ENCODE results near the gene METAP1D.
"Not testable (repeated sequence)": the region's sequence is repeated elsewhere in the genome, so short reads cannot be mapped to it uniquely, and the experiment has no call there.

Gene METAP1D

DNA sequence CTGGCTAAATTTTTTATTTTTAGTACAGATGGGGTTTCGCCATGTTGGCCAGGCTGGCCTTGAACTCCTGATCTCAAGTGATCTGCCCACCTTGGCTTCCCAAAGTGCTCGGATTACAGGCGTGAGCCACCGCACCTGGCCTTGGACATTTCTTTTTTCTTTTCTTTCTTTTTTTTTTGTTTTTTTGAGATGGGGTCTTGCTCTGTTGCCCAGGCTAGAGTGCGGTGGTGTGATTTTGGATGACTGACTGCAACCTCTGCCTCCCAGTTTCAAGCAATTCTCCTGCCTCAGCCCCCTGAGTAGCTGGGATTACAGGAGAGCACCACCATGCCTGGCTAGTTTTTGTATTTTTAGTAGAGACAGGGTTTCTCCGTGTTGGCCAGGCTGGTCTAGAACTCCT lies 114.4 kb downstream of the METAP1D start:
- not testable (repeated sequence) for DNase-seq (ENCODE audit: extremely low spot score, insufficient read length, low read depth); FAIRE-seq

DNA sequence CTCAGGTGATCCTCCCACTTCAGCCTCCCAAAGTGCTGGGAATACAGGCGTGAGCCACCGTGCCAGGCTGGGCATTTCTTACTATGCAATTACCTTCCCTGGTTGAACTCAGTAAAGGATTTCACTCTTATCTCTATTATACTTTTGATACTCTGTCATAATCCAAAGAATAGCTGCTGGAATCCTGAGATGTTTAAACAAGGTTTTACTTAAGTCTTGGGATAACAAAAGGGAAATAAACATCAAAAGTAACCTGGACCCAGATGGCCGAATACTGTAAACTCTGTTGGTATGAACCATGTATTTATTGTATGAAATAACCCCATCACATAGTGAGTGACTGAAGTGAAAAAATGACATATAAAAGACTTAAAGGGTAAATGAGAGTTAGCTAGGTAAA lies 114.8 kb downstream of the METAP1D start:
- FAIRE-seq (no peak), DNase-seq (ENCODE audit: extremely low spot score, insufficient read length, low read depth) (no peak)

DNA sequence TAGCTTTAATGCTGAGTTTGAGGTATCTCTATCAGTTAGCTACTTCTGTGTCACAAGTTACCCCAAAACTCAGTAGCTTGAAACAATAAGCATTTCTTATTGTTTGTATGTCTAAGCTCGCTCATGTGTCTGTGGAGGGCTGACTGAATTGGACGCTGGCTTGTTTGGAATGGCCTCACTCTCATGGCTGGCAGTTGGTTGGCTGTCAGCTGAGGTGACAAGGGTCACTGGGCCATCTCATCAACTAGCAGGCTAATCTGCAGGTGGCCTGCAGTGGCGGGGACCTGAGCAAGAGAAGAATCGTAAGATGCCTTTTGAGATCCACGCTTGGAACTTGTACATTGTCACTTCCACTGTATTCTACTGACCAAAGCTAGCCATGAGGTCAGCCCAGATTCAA lies 116.4 kb downstream of the METAP1D start:
- DNase-seq (ENCODE audit: extremely low spot score, insufficient read length, low read depth), result no peak
- no peak for FAIRE-seq

DNA sequence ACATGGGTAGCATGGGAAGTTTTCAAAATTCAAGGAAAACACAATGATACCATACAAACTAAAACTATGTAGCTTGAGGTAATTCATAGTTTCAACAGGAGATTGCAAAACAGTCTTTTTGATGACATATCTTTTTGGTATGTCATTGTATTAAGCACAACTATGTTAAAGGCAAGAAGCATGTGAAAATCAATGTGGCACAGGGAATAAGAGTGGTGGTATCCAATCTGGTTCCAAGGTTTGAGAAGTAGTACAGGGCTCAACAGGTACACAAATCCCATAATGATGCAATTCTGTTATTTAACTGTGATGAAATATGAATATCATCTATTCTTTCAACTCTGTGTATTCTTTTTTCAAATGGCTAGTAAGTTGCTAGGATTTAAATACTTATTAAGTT lies 119.3 kb downstream of the METAP1D start:
- FAIRE-seq (no peak), DNase-seq (ENCODE audit: extremely low spot score, insufficient read length, low read depth) (no peak)

DNA sequence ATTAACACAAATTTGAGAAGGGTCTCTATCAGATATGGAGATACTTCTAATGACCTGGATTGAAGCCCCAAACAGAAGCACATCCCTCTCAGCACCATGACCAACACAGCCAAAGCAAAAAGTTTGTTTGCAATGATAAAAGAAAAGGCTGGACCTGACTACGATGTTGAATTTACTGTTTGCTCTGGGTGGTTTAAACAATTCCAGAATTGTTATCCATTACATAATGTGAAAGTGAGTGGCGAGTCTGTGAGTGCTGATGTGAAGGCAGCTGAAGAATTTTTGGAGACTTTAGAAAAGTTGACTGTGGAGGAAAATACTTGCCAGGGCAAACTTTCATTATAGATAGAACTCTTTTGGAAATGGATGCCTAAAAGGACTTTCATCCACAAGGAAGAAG lies 120.4 kb downstream of the METAP1D start:
- FAIRE-seq (no peak), DNase-seq (ENCODE audit: extremely low spot score, insufficient read length, low read depth) (no peak)

DNA sequence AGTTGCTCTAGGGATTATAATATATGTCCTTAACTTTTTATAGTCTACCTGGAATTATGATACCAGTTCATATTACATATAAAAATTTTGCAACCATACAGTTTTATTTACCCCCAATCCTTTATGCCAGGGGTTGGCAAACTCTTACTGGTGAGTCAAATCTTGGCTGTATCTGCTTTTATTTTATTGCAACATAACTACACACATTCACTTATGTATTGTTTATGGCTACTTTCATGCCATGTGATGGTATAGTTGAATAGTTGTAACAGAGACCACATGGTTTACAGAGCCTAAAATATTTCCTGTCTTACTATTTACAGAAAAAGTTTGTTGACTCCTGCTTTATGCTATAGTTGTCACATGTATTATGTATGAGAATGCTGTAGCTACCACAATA lies 128.7 kb downstream of the METAP1D start:
- no peak for FAIRE-seq

DNA sequence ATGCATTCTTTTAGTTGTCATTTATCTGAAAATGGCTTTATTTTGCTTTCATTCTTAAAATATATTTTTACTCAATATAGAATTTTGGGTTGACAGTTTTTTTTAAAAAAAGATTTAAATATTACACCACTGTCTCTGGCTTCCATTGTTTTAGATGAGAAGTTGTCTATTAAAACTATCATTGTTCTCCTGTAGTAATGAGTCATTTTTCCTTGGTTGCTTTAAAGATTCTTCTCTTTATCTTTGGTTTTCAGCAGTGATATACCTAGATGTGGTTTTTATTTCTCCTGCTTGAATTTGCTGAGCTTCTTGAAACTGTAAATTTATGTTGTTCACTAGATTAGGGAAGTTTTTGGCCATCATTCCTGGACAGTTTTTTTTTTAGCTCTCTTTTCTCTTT lies 129.7 kb downstream of the METAP1D start:
- no peak for DNase-seq (ENCODE audit: extremely low spot score, insufficient read length, low read depth)
- FAIRE-seq, result no peak

More for the DNA sequence above, 128.7 kb downstream of the METAP1D start:
- DNase-seq (ENCODE audit: extremely low spot score, insufficient read length, low read depth), result no peak

Data from GM18507 (cell line).